HCT116 (cell line): ENCODE results near the gene YWHAE.

ENCODE experiments used
- CEBPB ChIP-seq: IDR thresholded peaks from 2 replicates; pipeline ENCODE4 v1.6.1; 2012; ENCODE audit warnings: low read depth
- CTCF ChIP-seq, 3 experiments: fragments of 200-600 bp in 1 of 3; sonication (generic) in 1 of 3; IDR thresholded peaks in 2 of 3; conservative IDR thresholded peaks in 1 of 3; 2 replicates each; pipeline ENCODE4 v1.5.1; 2012 to 2017; ENCODE audit warnings: low read depth in 2 of 3, low read length in 2 of 3, antibody characterized with exemption in 1 of 3, borderline replicate concordance in 1 of 3, control low read depth in 1 of 3, mild to moderate bottlenecking in 1 of 3, mixed read lengths in 1 of 3, mixed run types in 1 of 3, moderate library complexity in 1 of 3; ENCODE audit not compliant: insufficient read depth in 1 of 3
- EZH2 ChIP-seq: fragments of 200-600 bp; sonication (generic); IDR thresholded peaks from 2 replicates; pipeline ENCODE4 v1.6.1; 2017; ENCODE audit warnings: antibody characterized with exemption, mixed run types
- FOSL1 ChIP-seq: IDR thresholded peaks from 2 replicates; pipeline ENCODE4 v1.6.1; 2012; ENCODE audit warnings: low read depth
- POLR2A ChIP-seq: IDR thresholded peaks from 2 replicates; pipeline ENCODE4 v1.7.0; 2011; ENCODE audit warnings: borderline replicate concordance; ENCODE audit not compliant: insufficient read depth, insufficient read length; ENCODE audit errors: extremely low read depth
- RAD21 ChIP-seq: IDR thresholded peaks from 2 replicates; pipeline ENCODE4 v1.6.1; 2012; ENCODE audit warnings: low read depth, mild to moderate bottlenecking
- TCF7L2 ChIP-seq: IDR thresholded peaks from 2 replicates; pipeline ENCODE4 v1.7.0; 2011; ENCODE audit warnings: borderline replicate concordance, inconsistent platforms; ENCODE audit not compliant: insufficient read depth, insufficient read length; ENCODE audit errors: extremely low read depth

- TF ChIP-seq CTCF (IDR thresholded peaks at IDR 0.05 in 2 of 3, conservative IDR thresholded peaks at IDR 0.05 in 1 of 3; ENCODE audit: borderline replicate concordance in 1 of 3, insufficient read depth in 1 of 3, low read depth in 2 of 3, low read length in 2 of 3) (no peak), POLR2A (no peak), TCF7L2 (no peak), CEBPB (no peak), EZH2 (no peak), FOSL1 (no peak), RAD21 (no peak)
Measured at GRCh38 chr17:1420163-1420562, 20.1 kb upstream of the YWHAE start.
